Stimulated activated naive CD8-positive, alpha-beta T cell treated with anti-CD3 and anti-CD28 coated beads, Interleukin-15, amount 100 ng/mL, for 72 hours (primary cell): ENCODE results near the gene PGP.

Experiments
- ATAC-seq: fragments of 150-1000 bp; cut with Tn5 transposase; 2 replicates; pipeline ENCODE4 v1.10.0; 2021; ENCODE audit warnings: mild to moderate bottlenecking, moderate library complexity
- DNase-seq, 2 donors: peaks; one replicate each; pipeline ENCODE4 v3.0.0; 2021 to 2022
- H3K27ac Mint-ChIP-seq, 2 donors: one replicate each; pipeline ENCODE4 v1.8.0; 2022; ENCODE audit warnings: mild to moderate bottlenecking in 2 of 2, mixed read lengths in 2 of 2, moderate library complexity in 2 of 2
- H3K27me3 Mint-ChIP-seq: one replicate; pipeline ENCODE4 v1.8.0; 2022; ENCODE audit warnings: mixed read lengths
- H3K4me1 Mint-ChIP-seq: one replicate; pipeline ENCODE4 v1.8.0; 2022; ENCODE audit warnings: mild to moderate bottlenecking, mixed read lengths
- H3K4me3 Mint-ChIP-seq, 2 donors: one replicate each; pipeline ENCODE4 v1.8.0; 2022; ENCODE audit warnings: mild to moderate bottlenecking in 2 of 2, mixed read lengths in 2 of 2, moderate library complexity in 1 of 2
- H3K9me3 Mint-ChIP-seq, 2 donors: one replicate each; pipeline ENCODE4 v1.8.0; 2022; ENCODE audit warnings: mixed read lengths in 2 of 2

The PGP gene

GRCh38 chr16:2161911-2162310 lies 52.7 kb downstream of the PGP start:
- no peaks in the 10 kb centered on the region for H3K27me3 Mint-ChIP-seq
- ATAC-seq (no peak), DNase-seq (no peak)
- peak overlapping the region in 1 of 2 donors; percentile 60 for H3K27ac Mint-ChIP-seq
- H3K9me3 Mint-ChIP-seq = no peaks in the 10 kb centered on the region
- peaks cover 38% of the 10 kb centered on the region for H3K4me1 Mint-ChIP-seq
- H3K4me3 Mint-ChIP-seq = no peak overlapping the region
